ENCODE measurements around the gene GPR158.

DNA sequence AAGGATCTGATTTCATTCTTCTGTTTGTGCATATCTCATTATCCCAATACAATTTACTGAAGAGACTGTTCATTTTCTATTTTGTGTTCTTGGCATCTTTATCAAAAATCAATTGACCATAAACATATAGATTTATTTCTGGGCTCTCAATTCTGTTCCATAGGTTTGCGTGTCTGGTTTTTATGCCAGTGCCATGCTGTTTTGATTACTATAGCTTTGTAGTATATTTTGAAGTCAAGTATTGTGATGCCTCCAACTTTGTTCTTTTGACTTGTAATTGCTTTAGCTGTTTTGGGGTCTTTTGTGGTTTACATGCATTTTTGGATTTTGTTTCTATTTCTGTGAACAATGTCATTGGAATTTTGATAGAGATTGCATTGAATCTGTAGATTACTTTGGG lies 278.8 kb downstream of the GPR158 start:
- TF ChIP-seq, protein P1, sequence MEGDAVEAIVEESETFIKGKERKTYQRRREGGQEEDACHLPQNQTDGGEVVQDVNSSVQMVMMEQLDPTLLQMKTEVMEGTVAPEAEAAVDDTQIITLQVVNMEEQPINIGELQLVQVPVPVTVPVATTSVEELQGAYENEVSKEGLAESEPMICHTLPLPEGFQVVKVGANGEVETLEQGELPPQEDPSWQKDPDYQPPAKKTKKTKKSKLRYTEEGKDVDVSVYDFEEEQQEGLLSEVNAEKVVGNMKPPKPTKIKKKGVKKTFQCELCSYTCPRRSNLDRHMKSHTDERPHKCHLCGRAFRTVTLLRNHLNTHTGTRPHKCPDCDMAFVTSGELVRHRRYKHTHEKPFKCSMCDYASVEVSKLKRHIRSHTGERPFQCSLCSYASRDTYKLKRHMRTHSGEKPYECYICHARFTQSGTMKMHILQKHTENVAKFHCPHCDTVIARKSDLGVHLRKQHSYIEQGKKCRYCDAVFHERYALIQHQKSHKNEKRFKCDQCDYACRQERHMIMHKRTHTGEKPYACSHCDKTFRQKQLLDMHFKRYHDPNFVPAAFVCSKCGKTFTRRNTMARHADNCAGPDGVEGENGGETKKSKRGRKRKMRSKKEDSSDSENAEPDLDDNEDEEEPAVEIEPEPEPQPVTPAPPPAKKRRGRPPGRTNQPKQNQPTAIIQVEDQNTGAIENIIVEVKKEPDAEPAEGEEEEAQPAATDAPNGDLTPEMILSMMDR (IDR thresholded peaks at IDR 0.05; ENCODE audit: insufficient read depth, low read length) = no peak
- TF ChIP-seq POLR2AphosphoS5 (IDR thresholded peaks at IDR 0.05; ENCODE audit: low read depth) (no peak), SPI1 (IDR thresholded peaks at IDR 0.05; ENCODE audit: borderline replicate concordance, low read depth) (no peak)

All from HL-60 (cell line).